GM12878 (cell line): ENCODE data around the gene ARMC10. TPM values are rescaled to one million over a fixed set of nuclear protein-coding genes. Genes with fewer than 3 reads are reported as not detected.

ENCODE experiments used
- ATAC-seq: fragments of 200-7000 bp; cut with Tn5 transposase; 3 replicates; pipeline ENCODE4 v1.9.1; 2020; ENCODE audit warnings: mild to moderate bottlenecking, moderate library complexity
- BruUV-seq: library from RNA; stranded (reverse); fragments of 400-500 nt; replicated peaks from 2 replicates; lab custom pipeline; 2021; lab: Mats Ljungman, UMichigan
- CTCF ChIA-PET: fragments of 300-600 bp; sonication (Branson Sonifier 250); formaldehyde crosslinking; extraction: SDS; loops from one replicate; lab custom pipeline; 2021; ENCODE audit warnings: inconsistent platforms; lab: Yijun Ruan, JAX
- POLR2A ChIA-PET: fragments of 350-600 bp; formaldehyde crosslinking; extraction: SDS; loops from one replicate; lab custom pipeline; 2021; ENCODE audit warnings: inconsistent platforms; lab: Charles Lee
- RAD21 ChIA-PET: fragments of 300-600 bp; sonication (Branson Sonifier 250); formaldehyde crosslinking; loops from one replicate; lab custom pipeline; 2023; ENCODE audit warnings: antibody characterized with exemption; ENCODE audit not compliant: unreplicated experiment; lab: Charles Lee
- SMC1A ChIA-PET: fragments of 300-600 bp; sonication (Branson Sonifier 250); formaldehyde crosslinking; loops from one replicate; lab custom pipeline; 2023; ENCODE audit not compliant: unreplicated experiment, uncharacterized antibody; lab: Charles Lee
- DNase-seq: peaks from one replicate; pipeline ENCODE4 v3.0.0-alpha.2; 2011; ENCODE audit warnings: low read depth, low spot score
- FAIRE-seq: peaks from 3 replicates; lab custom pipeline; 2011; peaks lifted over from hg19 to GRCh38; lab: Jason Lieb, UNC
- H2AFZ ChIP-seq: 2 replicates; pipeline ENCODE4 v1.6.0; 2011; ENCODE audit warnings: low read depth, low read length, control low read depth; ENCODE audit not compliant: control insufficient read depth
- H3K27ac ChIP-seq: 2 replicates; pipeline ENCODE4 v1.5.1; 2011; ENCODE audit warnings: control low read depth; ENCODE audit not compliant: control insufficient read depth, insufficient read depth
- H3K27me3 ChIP-seq, 2 experiments: replicated peaks in 1 of 2; 2 replicates each; pipeline versions ENCODE4 v1.6.0 to v1.6.1; 2011; ENCODE audit warnings: low read length in 1 of 2; ENCODE audit not compliant: control insufficient read depth in 2 of 2, insufficient read depth in 2 of 2
- H3K36me3 ChIP-seq, 2 experiments: 2 replicates each; pipeline ENCODE4 v1.5.1; 2011; ENCODE audit warnings: low read length in 1 of 2; ENCODE audit not compliant: control insufficient read depth in 2 of 2, insufficient read depth in 2 of 2
- H3K4me1 ChIP-seq: 2 replicates; pipeline ENCODE4 v1.6.1; 2011; ENCODE audit warnings: mild to moderate bottlenecking, low read length, moderate library complexity, mixed read lengths; ENCODE audit not compliant: control insufficient read depth, insufficient read depth
- H3K4me2 ChIP-seq: 2 replicates; pipeline ENCODE4 v1.6.0; 2011; ENCODE audit warnings: control low read depth; ENCODE audit not compliant: control insufficient read depth, insufficient read depth
- H3K4me3 ChIP-seq: fragments of 200-600 bp; sonication (generic); 2 replicates; pipeline ENCODE4 v1.5.1; 2016
- H3K79me2 ChIP-seq: 2 replicates; pipeline ENCODE4 v1.6.0; 2011; ENCODE audit warnings: low read length; ENCODE audit not compliant: control insufficient read depth, insufficient read depth
- H3K9ac ChIP-seq: 2 replicates; pipeline ENCODE4 v1.8.0; 2011; ENCODE audit warnings: low read length, control low read depth, mixed read lengths; ENCODE audit not compliant: control insufficient read depth, insufficient read depth
- H3K9me3 ChIP-seq: replicated peaks from 3 replicates; pipeline ENCODE4 v1.5.1; 2011; ENCODE audit warnings: mild to moderate bottlenecking, low read length; ENCODE audit not compliant: control insufficient read depth, insufficient read depth
- H4K20me1 ChIP-seq: 2 replicates; pipeline ENCODE4 v1.6.0; 2011; ENCODE audit not compliant: control insufficient read depth, insufficient read depth
- BCL3 ChIP-seq: IDR thresholded peaks from 2 replicates; pipeline ENCODE4 v1.6.1; 2011; ENCODE audit warnings: borderline replicate concordance, low read depth, mild to moderate bottlenecking, moderate library complexity, low read length; ENCODE audit not compliant: insufficient read depth, poor library complexity, severe bottlenecking
- CBFB ChIP-seq: IDR thresholded peaks from 2 replicates; pipeline ENCODE4 v1.6.1; 2016; ENCODE audit warnings: antibody characterized with exemption, low read depth
- CHD4 ChIP-seq: fragments of 200-600 bp; sonication (generic); IDR thresholded peaks from 2 replicates; pipeline ENCODE4 v1.6.1; 2016; ENCODE audit warnings: mild to moderate bottlenecking
- ELK1 ChIP-seq: IDR thresholded peaks from 2 replicates; pipeline ENCODE4 v1.6.1; 2012; ENCODE audit warnings: low read depth, low read length, improper control_type of control experiment
- FOXM1 ChIP-seq: IDR thresholded peaks from 2 replicates; pipeline ENCODE4 v1.6.1; 2012; ENCODE audit warnings: low read depth, mild to moderate bottlenecking, inconsistent platforms, low read length, moderate library complexity
- HDGF ChIP-seq: fragments of 450-650 bp; IDR thresholded peaks from 2 replicates; pipeline ENCODE4 v1.6.1; 2016; ENCODE audit warnings: antibody characterized with exemption
- JUNB ChIP-seq: IDR thresholded peaks from 2 replicates; pipeline ENCODE4 v1.6.1; 2016; ENCODE audit warnings: antibody characterized with exemption, mild to moderate bottlenecking
- NFYB ChIP-seq: IDR thresholded peaks from 2 replicates; pipeline ENCODE4 v1.6.1; 2011; ENCODE audit warnings: low read depth, mild to moderate bottlenecking, low read length, improper control_type of control experiment, moderate library complexity; ENCODE audit not compliant: insufficient read depth
- RAD21 ChIP-seq: IDR thresholded peaks from 2 replicates; pipeline ENCODE4 v1.6.1; 2011; ENCODE audit warnings: mild to moderate bottlenecking, low read depth, low read length, moderate library complexity; ENCODE audit not compliant: insufficient read depth
- SMARCA5 ChIP-seq: fragments of 450-650 bp; IDR thresholded peaks from 2 replicates; pipeline ENCODE4 v1.6.1; 2017; ENCODE audit warnings: mild to moderate bottlenecking
- STAT3 ChIP-seq: IDR thresholded peaks from 2 replicates; pipeline ENCODE4 v1.6.1; 2011; ENCODE audit warnings: low read depth, low read length, improper control_type of control experiment
- ZNF217 ChIP-seq: fragments of 450-650 bp; IDR thresholded peaks from 2 replicates; pipeline ENCODE4 v1.6.1; 2017; ENCODE audit warnings: antibody characterized with exemption, mild to moderate bottlenecking
- ZNF622 ChIP-seq: fragments of 450-650 bp; IDR thresholded peaks from 2 replicates; pipeline ENCODE4 v1.6.1; 2017; ENCODE audit warnings: mild to moderate bottlenecking, inconsistent platforms
- WGBS: methylation state at CpG from one replicate; pipeline ENCODE4 v1.1.6; 2016; ENCODE audit warnings: low lambda C conversion rate; ENCODE audit not compliant: insufficient replicate concordance, insufficient coverage; ENCODE audit errors: missing lambda C conversion rate; 5-methylcytosine and 5-hydroxymethylcytosine counted together
- in situ Hi-C: fragments of 300-500 bp; cut with MboI; formaldehyde crosslinking; loops from 9 replicates; pipeline ENCODE4 v1.14.3; 2018; ENCODE audit warnings: mixed read lengths
- intact Hi-C: fragments of 100-400 bp; cut with micrococcal nuclease; formaldehyde crosslinking; loops from one replicate; pipeline ENCODE4 v1.14.2; 2022; ENCODE audit not compliant: unreplicated experiment
- polyA plus RNA-seq, 11 experiments: library from polyadenylated mRNA; depleted of rRNA in 4 of 11; unstranded in 6 of 11; stranded (reverse) in 5 of 11; fragments of >200 nt; fragmentation: Nextera tagmentation in 4 of 11; fragmentation: Illumina TruSeq in 1 of 11; extraction: Ambion mirVana in 4 of 11; extraction: Trizol in 1 of 11; gene quantifications; 1 replicate in 1 of 11; 2 replicates in 10 of 11; pipeline versions ENCODE4 v1.2.1 to v1.2.3, GENCODE V29; 2011 to 2016; ENCODE audit warnings: inconsistent platforms in 2 of 11, missing spikeins in 2 of 11, low read depth in 1 of 11
- total RNA-seq, 4 experiments: library from RNA; depleted of rRNA in 3 of 4; stranded (reverse); fragments of >200 nt in 3 of 4; fragmentation: Illumina TruSeq in 1 of 4; extraction: Trizol in 1 of 4; gene quantifications; 2 replicates each; pipeline versions ENCODE4 v1.2.1 to v1.2.3, GENCODE V29; 2013 to 2021

The ARMC10 gene
- total and polyA plus RNA-seq, 10 of the 15 experiments (the other 5 are each of a cell fraction or from before 2014, with no cell fraction given): 7.0 to 38.2 (median 24.1) TPM

GRCh38 chr7:103059471-103059870, 15.5 kb upstream of the ARMC10 start:
- Histone ChIP-seq H3K36me3 (no peaks in the 10 kb centered on the region), H3K27me3 (no peaks in the 10 kb centered on the region; a peak in 1 of 4 replicates), H3K4me1 (no peaks in the 10 kb centered on the region), H3K9ac (no peak overlapping the region), H3K79me2 (no peaks in the 10 kb centered on the region), H4K20me1 (no peaks in the 10 kb centered on the region), H3K4me3 (no peak overlapping the region), H3K27ac (no peak overlapping the region), H3K9me3 (no peaks in the 10 kb centered on the region), H3K4me2 (no peak overlapping the region), H2AFZ (no peak overlapping the region)
- WGBS: 25% methylated on average over 2 of the region's 2 CpGs
- CTCF ChIA-PET: interaction anchor here (0.8 to 1.9 kb wide), 3 partner anchors 9 to 284 kb away, joined by 3 to 6 read pairs (median 3); no protein-coding TSS in a partner anchor
- BruUV-seq: no TSS peak
- SMC1A ChIA-PET: interaction anchor here (1.0 kb wide), 1 partner anchor 11 kb away, joined by 4 read pairs; no protein-coding TSS in a partner anchor
- RAD21 ChIA-PET: interaction anchor here (1.0 to 2.1 kb wide), 3 partner anchors 10 to 301 kb away, joined by 3 to 8 read pairs (median 3); no protein-coding TSS in a partner anchor
- DNase-seq (no peak), ATAC-seq (no peak), FAIRE-seq (no peak)
- TF ChIP-seq RAD21: no peak
- no peak for TF ChIP-seq STAT3
- no peak for TF ChIP-seq ZNF217
- TF ChIP-seq BCL3: no peak
- in situ Hi-C loops (no loop called here), intact Hi-C loops (no loop called here)
- POLR2A ChIA-PET: no interaction called here

GRCh38 chr7:103063895-103064294, 11.0 kb upstream of the ARMC10 start:
- FAIRE-seq (no peak), DNase-seq (no peak), ATAC-seq (no peak)
- no peak overlapping the region for H3K9ac ChIP-seq
- H3K27me3 ChIP-seq: no peaks in the 10 kb centered on the region; a peak in 1 of 4 replicates
- in situ Hi-C loops: loop anchor here (5.0 kb wide), 1 partner anchor 307 kb away; no protein-coding TSS in a partner anchor
- ChIA-PET RAD21 (no interaction called here), POLR2A (no interaction called here), CTCF (interaction anchor here (1.2 kb wide), 1 partner anchor 9 kb away, joined by 6 read pairs; no protein-coding TSS in a partner anchor), SMC1A (no interaction called here)
- intact Hi-C loops: loop anchor here (5.0 kb wide), 1 partner anchor 302 kb away; no protein-coding TSS in a partner anchor
- no peak overlapping the region for H2AFZ ChIP-seq
- H3K4me3 ChIP-seq: no peak overlapping the region
- H4K20me1 ChIP-seq: no peaks in the 10 kb centered on the region
- no peaks in the 10 kb centered on the region for H3K79me2 ChIP-seq
- BruUV-seq: no TSS peak
- H3K27ac ChIP-seq: no peak overlapping the region
- no peak overlapping the region for H3K4me2 ChIP-seq
- H3K9me3 ChIP-seq: no peaks in the 10 kb centered on the region
- H3K4me1 ChIP-seq: no peaks in the 10 kb centered on the region
- 59% methylated on average over 3 of the region's 3 CpGs for WGBS
- no peaks in the 10 kb centered on the region for H3K36me3 ChIP-seq
- TF ChIP-seq NFYB (no peak), ZNF217 (no peak), HDGF (no peak), CBFB (no peak), CHD4 (no peak), ELK1 (no peak), JUNB (no peak), FOXM1 (no peak), SMARCA5 (no peak), ZNF622 (no peak)
